RWPE1 (cell line): ENCODE measurements around the gene ABCA9.
"Not testable (repeated sequence)": the region's sequence is repeated elsewhere in the genome, so short reads cannot be mapped to it uniquely, and the experiment has no call there.

Experiments used
- CTCF ChIA-PET: fragments of 350-600 bp; sonication (Branson Sonifier 250); formaldehyde crosslinking; extraction: SDS; loops from one replicate; lab custom pipeline; 2021; lab: Yijun Ruan, JAX
- POLR2A ChIA-PET: fragments of 400-600 bp; formaldehyde crosslinking; extraction: SDS; loops from one replicate; lab custom pipeline; 2020; ENCODE audit warnings: antibody characterized with exemption; ENCODE audit not compliant: low non-redundant PET; lab: Yijun Ruan, JAX
- DNase-seq: peaks from one replicate; pipeline ENCODE4 v3.0.0; 2012; ENCODE audit warnings: low spot score
- H3K27ac ChIP-seq: fragments of 450-650 bp; 2 replicates; pipeline ENCODE4 v1.5.1; 2017
- TF ChIP-seq, protein P1 (sequence below): fragments of 450-650 bp; conservative IDR thresholded peaks from 2 replicates; pipeline ENCODE4 v1.5.1; 2017; ENCODE audit warnings: low read depth, mild to moderate bottlenecking

ABCA9 gene

DNA sequence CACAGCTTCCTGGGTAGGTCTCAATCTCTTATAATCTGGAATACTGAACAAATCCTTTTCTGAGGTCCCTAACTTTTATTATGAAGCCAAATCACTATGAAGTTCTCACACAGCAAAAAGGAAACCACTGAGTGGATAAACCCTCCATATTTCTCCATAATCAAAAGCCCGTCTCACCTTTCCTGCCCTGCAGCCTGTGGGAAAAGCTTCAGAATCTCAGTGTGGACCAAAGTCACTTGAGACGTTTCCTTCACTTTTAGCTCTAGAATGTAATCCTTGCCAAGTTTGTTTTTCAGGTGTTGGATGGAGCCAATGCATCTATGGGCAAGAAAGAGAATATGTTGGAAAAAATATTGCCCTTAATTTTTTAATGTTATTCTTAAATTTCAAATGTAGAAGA is 22.0 kb upstream of the ABCA9 start:
- no peak overlapping the region for H3K27ac ChIP-seq
- ChIA-PET CTCF (interaction anchor here (0.6 to 0.8 kb wide), 2 partner anchors 104 to 271 kb away, joined by 3 read pairs; no protein-coding TSS in a partner anchor), POLR2A (no interaction called here)
- DNase-seq: no peak
- TF ChIP-seq, protein P1, sequence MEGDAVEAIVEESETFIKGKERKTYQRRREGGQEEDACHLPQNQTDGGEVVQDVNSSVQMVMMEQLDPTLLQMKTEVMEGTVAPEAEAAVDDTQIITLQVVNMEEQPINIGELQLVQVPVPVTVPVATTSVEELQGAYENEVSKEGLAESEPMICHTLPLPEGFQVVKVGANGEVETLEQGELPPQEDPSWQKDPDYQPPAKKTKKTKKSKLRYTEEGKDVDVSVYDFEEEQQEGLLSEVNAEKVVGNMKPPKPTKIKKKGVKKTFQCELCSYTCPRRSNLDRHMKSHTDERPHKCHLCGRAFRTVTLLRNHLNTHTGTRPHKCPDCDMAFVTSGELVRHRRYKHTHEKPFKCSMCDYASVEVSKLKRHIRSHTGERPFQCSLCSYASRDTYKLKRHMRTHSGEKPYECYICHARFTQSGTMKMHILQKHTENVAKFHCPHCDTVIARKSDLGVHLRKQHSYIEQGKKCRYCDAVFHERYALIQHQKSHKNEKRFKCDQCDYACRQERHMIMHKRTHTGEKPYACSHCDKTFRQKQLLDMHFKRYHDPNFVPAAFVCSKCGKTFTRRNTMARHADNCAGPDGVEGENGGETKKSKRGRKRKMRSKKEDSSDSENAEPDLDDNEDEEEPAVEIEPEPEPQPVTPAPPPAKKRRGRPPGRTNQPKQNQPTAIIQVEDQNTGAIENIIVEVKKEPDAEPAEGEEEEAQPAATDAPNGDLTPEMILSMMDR: no peak

DNA sequence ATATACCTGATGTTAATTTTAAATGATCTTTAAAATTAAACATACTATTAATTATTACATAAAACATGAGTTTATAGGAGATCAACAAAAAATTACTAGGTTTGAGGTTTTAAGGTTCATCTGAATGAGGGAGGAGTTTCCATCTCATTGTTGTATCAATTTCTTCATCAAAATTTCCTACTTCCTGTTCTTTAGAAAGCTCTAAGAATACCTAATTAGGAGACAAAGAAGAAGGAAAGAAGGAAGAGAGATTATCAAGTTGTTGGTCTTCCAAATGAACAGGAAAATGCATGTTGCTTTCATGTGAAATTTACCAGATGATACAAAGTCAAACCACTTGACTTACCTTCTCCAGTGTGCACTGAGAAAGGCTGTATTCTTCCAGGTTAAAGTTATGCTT is 18.1 kb upstream of the ABCA9 start:
- DNase-seq: no peak
- POLR2A ChIA-PET: no interaction called here
- TF ChIP-seq, protein P1: no peak
- H3K27ac ChIP-seq: no peak overlapping the region
- CTCF ChIA-PET: no interaction called here

DNA sequence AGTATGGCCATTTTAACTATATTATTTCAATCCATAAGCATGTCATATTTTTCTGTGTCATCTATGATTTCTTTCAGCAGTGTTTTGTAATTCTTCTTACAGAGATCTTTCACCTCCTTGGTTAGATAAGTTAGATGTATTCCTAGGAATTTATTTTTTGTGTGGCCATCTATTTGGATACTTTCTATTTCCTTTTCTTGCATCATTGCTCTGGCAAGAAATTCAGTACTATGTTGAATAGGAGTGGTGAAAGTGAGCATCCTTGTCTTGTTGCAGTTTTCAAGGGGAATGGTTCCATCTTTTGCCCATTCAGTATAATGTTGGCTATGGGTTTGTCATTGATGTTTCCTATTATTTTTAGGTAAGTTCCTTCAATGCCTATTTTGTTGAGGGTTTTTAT is 15.1 kb upstream of the ABCA9 start:
- TF ChIP-seq, protein P1: no peak
- H3K27ac ChIP-seq: no peak overlapping the region
- POLR2A ChIA-PET: no interaction called here
- no peak for DNase-seq
- CTCF ChIA-PET: no interaction called here

- POLR2A ChIA-PET, H3K27ac ChIP-seq, DNase-seq, CTCF ChIA-PET: not testable (repeated sequence)
Measured at GRCh38 chr17:69073392-69073791, 12.7 kb upstream of the ABCA9 start.

DNA sequence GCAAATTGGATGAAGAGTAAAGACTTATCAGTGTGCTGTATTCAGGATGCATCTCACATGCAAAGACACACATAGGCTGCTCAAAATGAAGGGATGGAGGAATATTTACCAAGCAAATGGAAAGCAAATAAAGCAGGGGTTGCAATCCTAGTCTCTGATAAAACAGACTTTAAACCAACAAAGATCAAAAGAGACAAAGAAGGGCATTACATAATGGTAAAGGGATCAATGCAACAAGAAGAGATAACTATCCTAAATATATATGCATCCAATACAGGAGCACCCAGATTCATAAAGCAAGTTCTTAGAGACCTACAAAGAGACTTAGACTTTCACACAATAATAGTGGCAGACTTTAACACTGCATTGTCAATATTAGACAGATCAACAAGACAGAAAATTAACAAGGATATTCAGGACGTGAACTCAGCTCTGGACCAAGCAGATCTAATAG is 12.1 kb upstream of the ABCA9 start:
- CTCF ChIA-PET, H3K27ac ChIP-seq, POLR2A ChIA-PET, DNase-seq: not testable (repeated sequence)

- H3K27ac ChIP-seq, CTCF ChIA-PET, POLR2A ChIA-PET, DNase-seq: not testable (repeated sequence)
Measured at GRCh38 chr17:69071233-69071586, 10.5 kb upstream of the ABCA9 start.

DNA sequence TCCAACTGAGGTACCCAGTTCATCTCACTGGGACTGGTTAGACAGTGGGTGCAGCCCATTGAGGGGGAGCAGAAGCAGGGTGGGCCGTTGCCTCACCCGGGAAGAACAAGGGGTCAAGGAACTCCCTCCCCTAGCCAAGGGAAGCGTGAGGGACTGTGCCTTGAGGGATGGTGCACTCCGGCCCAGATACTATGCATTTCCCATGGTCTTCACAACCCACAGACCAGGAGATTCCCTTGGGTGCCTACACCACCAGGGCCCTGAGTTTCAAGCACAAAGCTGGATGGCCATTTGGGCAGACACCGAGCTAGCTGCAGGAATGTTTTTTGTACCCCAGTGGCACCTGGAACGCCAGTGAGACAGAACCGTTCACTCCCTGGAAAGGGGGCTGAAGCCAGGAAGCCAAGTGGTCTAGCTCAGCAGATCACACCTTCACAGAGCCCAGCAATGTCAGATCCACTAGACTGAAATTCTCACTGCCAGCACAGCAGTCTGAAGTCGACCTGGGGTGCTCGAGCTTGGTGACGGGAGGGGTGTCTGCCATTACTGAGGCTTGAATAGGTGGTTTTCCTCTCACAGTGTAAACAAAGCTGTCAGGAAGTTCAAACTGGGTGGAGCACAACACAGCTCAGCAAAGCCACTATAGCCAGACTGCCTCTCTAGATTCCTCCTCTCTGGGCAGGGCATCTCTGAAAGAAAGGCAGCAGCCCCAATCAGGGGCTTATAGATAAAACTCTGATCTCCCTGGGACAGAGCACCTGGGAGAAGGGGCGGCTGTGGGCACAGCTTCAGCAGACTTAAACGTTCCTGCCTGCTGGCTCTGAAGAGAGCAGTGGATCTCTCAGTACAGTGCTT is 9.9 kb upstream of the ABCA9 start:
- H3K27ac ChIP-seq, DNase-seq, CTCF ChIA-PET, POLR2A ChIA-PET: not testable (repeated sequence)

DNA sequence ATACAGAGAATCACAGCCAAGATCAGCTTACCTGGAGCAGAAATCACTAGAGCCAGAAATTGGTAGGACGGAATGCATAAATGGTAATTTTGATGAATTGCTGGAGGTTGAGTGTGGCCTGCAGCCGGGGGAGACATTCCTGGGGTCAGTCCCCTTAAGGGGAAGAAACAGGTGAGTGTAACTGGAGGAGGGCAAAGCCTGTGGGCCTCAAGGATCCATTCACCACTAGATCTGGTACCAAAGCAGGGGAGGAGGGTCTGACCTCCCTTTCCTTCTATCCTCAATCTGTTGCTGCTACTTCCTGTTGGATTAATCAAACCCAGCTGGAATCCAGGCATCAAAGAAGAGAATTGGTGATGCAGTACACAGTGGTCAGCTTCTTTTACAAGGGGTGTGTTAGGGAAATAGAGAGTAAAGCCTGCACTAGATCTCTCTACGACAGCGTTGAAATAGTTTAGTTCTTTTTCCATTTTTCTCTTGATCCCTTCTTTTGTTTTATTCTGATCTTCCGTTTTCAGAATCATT is 8.6 kb upstream of the ABCA9 start:
- CTCF ChIA-PET: interaction anchor here (0.6 kb wide), 1 partner anchor 123 kb away, joined by 3 read pairs; no protein-coding TSS in a partner anchor

More for the DNA sequence above, 8.6 kb upstream of the ABCA9 start:
- POLR2A ChIA-PET: no interaction called here
- no peak for DNase-seq
- TF ChIP-seq, protein P1: no peak
- H3K27ac ChIP-seq: no peak overlapping the region
